GM12874 (cell line): ENCODE results near the gene GPNMB.

Experiments used
- CTCF ChIP-seq: IDR thresholded peaks from 2 replicates; pipeline ENCODE4 v1.5.1; 2011; ENCODE audit warnings: low read depth, mild to moderate bottlenecking, control low read depth, low read length, moderate library complexity; ENCODE audit not compliant: insufficient read depth

Gene GPNMB

GRCh38 chr7:23246555-23246954 lies at the start of gene GPNMB:
Gene GPNMB, plus strand, starts transcription at chr7:23246775. Its CDS starts 83 bp downstream, at chr7:23246858.
- TF ChIP-seq CTCF, result no peak

GRCh38 chr7:23200331-23200730 lies 46.2 kb upstream of the GPNMB start:
- TF ChIP-seq CTCF, result no peak

GRCh38 chr7:23204241-23204640 lies 42.3 kb upstream of the GPNMB start:
- TF ChIP-seq CTCF, result no peak

- no peak for TF ChIP-seq CTCF
Observed at GRCh38 chr7:23205577-23205908, 41.0 kb upstream of the GPNMB start.

GRCh38 chr7:23205909-23206767 lies 40.4 kb upstream of the GPNMB start:
- no peak for TF ChIP-seq CTCF

GRCh38 chr7:23207021-23207420 lies 39.6 kb upstream of the GPNMB start:
- no peak for TF ChIP-seq CTCF

- TF ChIP-seq CTCF, result no peak
Observed at GRCh38 chr7:23207884-23208283, 38.7 kb upstream of the GPNMB start.
